Cardiac fibroblast (primary cell): ENCODE measurements around the gene ZNG1A.
A peak's percentile ranks its signal among the peaks of the same experiment; 100 is the strongest.
"Not testable (repeated sequence)": the region's sequence is repeated elsewhere in the genome, so short reads cannot be mapped to it uniquely, and the experiment has no call there.

Experiments used
- DNase-seq, 2 donors: peaks; one replicate each; pipeline versions ENCODE4 v3.0.0 to v3.0.0-alpha.2; 2010; ENCODE audit warnings: low read depth in 2 of 2
- H3K4me3 ChIP-seq, 2 donors: replicated peaks in 1 of 2; 1 replicate in 1 of 2; 2 replicates in 1 of 2; pipeline ENCODE4 v1.5.1; 2011; ENCODE audit warnings: low read depth in 2 of 2, low read length in 2 of 2, mild to moderate bottlenecking in 2 of 2, moderate library complexity in 1 of 2

Gene ZNG1A

GRCh38 chr9:117144-117994 lies 61.5 kb downstream of the ZNG1A start:
- H3K4me3 ChIP-seq, DNase-seq: not testable (repeated sequence)

- DNase-seq, H3K4me3 ChIP-seq: not testable (repeated sequence)
Observed at GRCh38 chr9:116239-117077, 62.4 kb downstream of the ZNG1A start.

- not testable (repeated sequence) for DNase-seq, H3K4me3 ChIP-seq
Observed at GRCh38 chr9:115118-115451, 63.8 kb downstream of the ZNG1A start.

GRCh38 chr9:114267-115117 lies 64.4 kb downstream of the ZNG1A start:
- H3K4me3 ChIP-seq, result peak overlapping the region; percentile 40 to 45
- not testable (repeated sequence) for DNase-seq

- peak in 1 of 2 donors; percentile 19 for DNase-seq
- peak overlapping the region; percentile 40 to 45 for H3K4me3 ChIP-seq
Observed at GRCh38 chr9:113468-114266, 65.2 kb downstream of the ZNG1A start.

GRCh38 chr9:112589-113467 lies 66.0 kb downstream of the ZNG1A start:
- not testable (repeated sequence) for DNase-seq, H3K4me3 ChIP-seq

- not testable (repeated sequence) for H3K4me3 ChIP-seq, DNase-seq
Observed at GRCh38 chr9:110672-111071, 68.2 kb downstream of the ZNG1A start.

- not testable (repeated sequence) for H3K4me3 ChIP-seq, DNase-seq
Observed at GRCh38 chr9:109540-109939, 69.3 kb downstream of the ZNG1A start.

- H3K4me3 ChIP-seq, result not testable (repeated sequence)
Observed at GRCh38 chr9:108742-109495, 69.9 kb downstream of the ZNG1A start.

GRCh38 chr9:105991-106390 lies 72.9 kb downstream of the ZNG1A start:
- DNase-seq, H3K4me3 ChIP-seq: not testable (repeated sequence)

More at GRCh38 chr9:108742-109495, 69.9 kb downstream of the ZNG1A start:
- DNase-seq, result not testable (repeated sequence)

- not testable (repeated sequence) for DNase-seq, H3K4me3 ChIP-seq
Observed at GRCh38 chr9:100430-100829, 78.4 kb downstream of the ZNG1A start.

- not testable (repeated sequence) for H3K4me3 ChIP-seq, DNase-seq
Observed at GRCh38 chr9:99867-100266, 79.0 kb downstream of the ZNG1A start.

- not testable (repeated sequence) for DNase-seq, H3K4me3 ChIP-seq
Observed at GRCh38 chr9:98775-99174, 80.1 kb downstream of the ZNG1A start.

- H3K4me3 ChIP-seq, DNase-seq: not testable (repeated sequence)
Observed at GRCh38 chr9:94992-95391, 83.9 kb downstream of the ZNG1A start.

- not testable (repeated sequence) for DNase-seq, H3K4me3 ChIP-seq
Observed at GRCh38 chr9:94323-94722, 84.5 kb downstream of the ZNG1A start.

GRCh38 chr9:93909-94308 lies 84.9 kb downstream of the ZNG1A start:
- not testable (repeated sequence) for DNase-seq, H3K4me3 ChIP-seq
